ENCODE results near the gene CXCL10.

GRCh38 chr4:76055016-76055415, 31.7 kb upstream of the CXCL10 start:
- TF ChIP-seq POLR2A (IDR thresholded peaks at IDR 0.05; ENCODE audit: low read depth, low read length) (no peak), POLR2AphosphoS5 (IDR thresholded peaks at IDR 0.05; ENCODE audit: low read depth, low read length) (no peak), TAF1 (IDR thresholded peaks at IDR 0.05; ENCODE audit: borderline replicate concordance, low read depth, low read length) (no peak)

All from GM12892 (cell line).